WTC11 (cell line): ENCODE data around the gene WDFY4. TPM values are rescaled to one million over a fixed set of nuclear protein-coding genes. Genes with fewer than 3 reads are reported as not detected.

ENCODE experiments used
- ATAC-seq: fragments of 200-7000 bp; cut with Tn5 transposase; 2 replicates; pipeline ENCODE4 v1.10.0; 2021; ENCODE audit warnings: mild to moderate bottlenecking, moderate library complexity
- CTCF ChIA-PET: fragments of 300-600 bp; sonication (Branson Sonifier 250); formaldehyde crosslinking; loops from one replicate; lab custom pipeline; 2021; ENCODE audit warnings: antibody characterized with exemption; lab: Charles Lee
- POLR2A ChIA-PET: fragments of 350-600 bp; sonication (Branson Sonifier 250); formaldehyde crosslinking; loops from one replicate; lab custom pipeline; 2021; ENCODE audit warnings: antibody characterized with exemption; lab: Charles Lee
- DNase-seq: peaks from one replicate; pipeline ENCODE4 v3.0.0; 2021; ENCODE audit warnings: low spot score
- H3K27ac Mint-ChIP-seq: 2 replicates; pipeline ENCODE4 v1.8.0; 2021; ENCODE audit warnings: mixed read lengths
- H3K27me3 Mint-ChIP-seq: 2 replicates; pipeline ENCODE4 v1.8.0; 2021; ENCODE audit warnings: low read depth, mild to moderate bottlenecking, moderate library complexity, mixed read lengths
- H3K36me3 Mint-ChIP-seq: 2 replicates; pipeline ENCODE4 v1.8.0; 2021; ENCODE audit warnings: mixed read lengths
- H3K4me1 Mint-ChIP-seq: 2 replicates; pipeline ENCODE4 v1.8.0; 2022; ENCODE audit warnings: mixed read lengths
- H3K4me3 Mint-ChIP-seq: 2 replicates; pipeline ENCODE4 v1.8.0; 2021; ENCODE audit warnings: mild to moderate bottlenecking, moderate library complexity, mixed read lengths
- H3K9me3 Mint-ChIP-seq: 2 replicates; pipeline ENCODE4 v1.8.0; 2021; ENCODE audit warnings: mixed read lengths
- ATF1 ChIP-seq: sonication (generic); formaldehyde crosslinking; IDR thresholded peaks from 2 replicates; pipeline ENCODE4 v1.8.1; 2023; ENCODE audit warnings: mild to moderate bottlenecking, moderate library complexity, missing genetic modification reagents
- FOXJ3 ChIP-seq: sonication (generic); formaldehyde crosslinking; IDR thresholded peaks from 2 replicates; pipeline ENCODE4 v1.9.0; 2021; ENCODE audit warnings: missing genetic modification reagents, mild to moderate bottlenecking, borderline replicate concordance
- FOXP1 ChIP-seq: sonication (generic); formaldehyde crosslinking; IDR thresholded peaks from 2 replicates; pipeline ENCODE4 v1.8.0; 2022; ENCODE audit warnings: missing genetic modification reagents, mild to moderate bottlenecking, moderate library complexity, borderline replicate concordance
- GTF2I ChIP-seq: fragments of 250-450 bp; sonication (Bioruptor Pico); conservative IDR thresholded peaks from 2 replicates; pipeline ENCODE4 v1.4.0; 2021; ENCODE audit warnings: mild to moderate bottlenecking
- HMGA2 ChIP-seq: fragments of 250-450 bp; sonication (Bioruptor Pico); IDR thresholded peaks from 2 replicates; pipeline ENCODE4 v1.4.0; 2021; ENCODE audit warnings: mild to moderate bottlenecking, moderate library complexity
- IRF2 ChIP-seq: sonication (generic); formaldehyde crosslinking; IDR thresholded peaks from 2 replicates; pipeline ENCODE4 v1.8.0; 2022; ENCODE audit warnings: low read depth, missing genetic modification reagents, borderline replicate concordance
- MXD4 ChIP-seq: fragments of 250-450 bp; sonication (Bioruptor Pico); IDR thresholded peaks from 2 replicates; pipeline ENCODE4 v1.8.0; 2021; ENCODE audit warnings: mild to moderate bottlenecking, moderate library complexity, borderline replicate concordance
- NR2C2 ChIP-seq: sonication (generic); formaldehyde crosslinking; IDR thresholded peaks from 2 replicates; pipeline ENCODE4 v1.8.0; 2022; ENCODE audit warnings: mild to moderate bottlenecking, missing genetic modification reagents
- NR3C1 ChIP-seq: sonication (generic); formaldehyde crosslinking; conservative IDR thresholded peaks from 2 replicates; pipeline ENCODE4 v1.8.1; 2023; ENCODE audit warnings: low read depth, mild to moderate bottlenecking, missing genetic modification reagents
- OVOL2 ChIP-seq: fragments of 250-450 bp; sonication (Bioruptor Pico); IDR thresholded peaks from 2 replicates; pipeline ENCODE4 v1.9.0; 2021; ENCODE audit warnings: mild to moderate bottlenecking, borderline replicate concordance
- RORB ChIP-seq: fragments of 250-450 bp; sonication (Bioruptor Pico); IDR thresholded peaks from 2 replicates; pipeline ENCODE4 v1.9.0; 2021; ENCODE audit warnings: mild to moderate bottlenecking
- SMAD4 ChIP-seq: sonication (generic); formaldehyde crosslinking; IDR thresholded peaks from 2 replicates; pipeline ENCODE4 v1.8.0; 2022; ENCODE audit warnings: mild to moderate bottlenecking, missing genetic modification reagents
- TEAD1 ChIP-seq: sonication (generic); formaldehyde crosslinking; IDR thresholded peaks from 2 replicates; pipeline ENCODE4 v1.8.0; 2022; ENCODE audit warnings: mild to moderate bottlenecking, missing genetic modification reagents
- ZNF423 ChIP-seq: fragments of 250-450 bp; sonication (Bioruptor Pico); IDR thresholded peaks from 2 replicates; pipeline ENCODE4 v2.1.2; 2022; ENCODE audit warnings: mild to moderate bottlenecking, moderate library complexity
- total RNA-seq: library from RNA; stranded (reverse); gene quantifications from 3 replicates; pipeline ENCODE4 v1.2.3, GENCODE V29; 2021
- TF ChIP-seq, protein P1 (sequence below): sonication (generic); formaldehyde crosslinking; IDR thresholded peaks from 2 replicates; pipeline ENCODE4 v1.8.1; 2023; ENCODE audit warnings: mild to moderate bottlenecking, missing genetic modification reagents, moderate library complexity
- TF ChIP-seq, protein P2 (sequence below): sonication (generic); formaldehyde crosslinking; IDR thresholded peaks from 2 replicates; pipeline ENCODE4 v1.8.1; 2022; ENCODE audit warnings: mild to moderate bottlenecking, moderate library complexity, missing genetic modification reagents
- TF ChIP-seq, protein P3 (sequence below): sonication (generic); formaldehyde crosslinking; IDR thresholded peaks from 2 replicates; pipeline ENCODE4 v1.8.0; 2022; ENCODE audit warnings: mild to moderate bottlenecking, missing genetic modification reagents
- TF ChIP-seq, protein P4 (sequence below): sonication (generic); formaldehyde crosslinking; IDR thresholded peaks from 2 replicates; pipeline ENCODE4 v1.8.1; 2023; ENCODE audit warnings: mild to moderate bottlenecking, missing genetic modification reagents, borderline replicate concordance
- TF ChIP-seq, protein P5 (sequence below): sonication (generic); formaldehyde crosslinking; IDR thresholded peaks from 2 replicates; pipeline ENCODE4 v1.8.0; 2022; ENCODE audit warnings: mild to moderate bottlenecking, missing genetic modification reagents
- TF ChIP-seq, protein P6 (sequence below): fragments of 250-450 bp; sonication (Bioruptor Pico); IDR thresholded peaks from 2 replicates; pipeline ENCODE4 v2.1.2; 2022; ENCODE audit warnings: mild to moderate bottlenecking, moderate library complexity
- TF ChIP-seq, protein P7 (sequence below): sonication (generic); formaldehyde crosslinking; IDR thresholded peaks from 2 replicates; pipeline ENCODE4 v1.8.1; 2023; ENCODE audit warnings: mild to moderate bottlenecking, missing genetic modification reagents, moderate library complexity

Gene WDFY4
- total RNA-seq, 1 experiment from 2014 or later: 0.13 TPM

DNA sequence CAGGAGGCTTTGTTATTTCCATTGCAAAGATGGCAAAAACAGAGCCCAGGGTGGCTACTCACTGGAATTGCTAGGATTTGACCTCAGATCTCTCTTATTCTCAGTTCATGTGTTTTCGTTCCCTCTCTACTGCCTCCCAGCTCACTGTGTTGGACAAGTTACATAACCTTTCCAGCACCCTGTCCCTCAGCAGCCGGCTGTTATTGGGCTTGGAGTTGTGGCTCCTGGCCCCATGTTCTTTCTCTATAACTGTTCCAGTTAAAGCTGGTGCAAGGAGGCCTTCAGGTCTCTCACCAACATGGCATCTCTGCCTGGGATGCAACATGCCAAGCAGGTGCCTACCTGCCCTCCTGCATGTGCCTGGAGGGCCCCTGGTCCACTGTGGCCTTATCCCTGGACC lies 198.2 kb downstream of the WDFY4 start (continued):
- TF ChIP-seq HMGA2 (CRISPR knock-in tag): no peak
- TF ChIP-seq, protein P1, sequence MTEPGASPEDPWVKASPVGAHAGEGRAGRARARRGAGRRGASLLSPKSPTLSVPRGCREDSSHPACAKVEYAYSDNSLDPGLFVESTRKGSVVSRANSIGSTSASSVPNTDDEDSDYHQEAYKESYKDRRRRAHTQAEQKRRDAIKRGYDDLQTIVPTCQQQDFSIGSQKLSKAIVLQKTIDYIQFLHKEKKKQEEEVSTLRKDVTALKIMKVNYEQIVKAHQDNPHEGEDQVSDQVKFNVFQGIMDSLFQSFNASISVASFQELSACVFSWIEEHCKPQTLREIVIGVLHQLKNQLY (CRISPR knock-in tag): no peak
- no peak for TF ChIP-seq GTF2I (CRISPR knock-in tag)

DNA sequence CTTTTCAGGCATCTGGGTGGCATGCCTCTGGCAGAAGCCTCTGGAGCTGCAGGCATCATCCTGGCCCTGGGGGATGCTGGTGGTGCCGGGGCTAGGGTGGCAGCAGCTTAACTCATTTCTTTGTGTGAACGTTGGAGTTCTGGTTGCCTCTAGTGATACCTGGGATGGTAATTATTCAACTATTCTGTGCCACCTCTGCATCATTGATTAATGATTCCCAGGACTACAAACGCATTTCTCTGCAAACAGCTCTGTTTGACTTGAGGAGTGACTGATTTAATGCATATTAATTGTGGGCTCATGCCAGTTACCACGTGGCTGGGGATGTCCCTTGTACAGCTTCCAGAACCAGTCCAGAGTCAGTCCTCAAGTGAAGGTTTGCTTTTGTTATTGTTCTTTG lies 199.0 kb downstream of the WDFY4 start:
- Mint-ChIP-seq H3K36me3 (no peaks in the 10 kb centered on the region), H3K27ac (no peak overlapping the region), H3K4me3 (no peak overlapping the region), H3K4me1 (peaks cover 6% of the 10 kb centered on the region), H3K9me3 (peaks cover 8% of the 10 kb centered on the region; the same call in 1 of the 2 replicates), H3K27me3 (no peaks in the 10 kb centered on the region)
- CTCF ChIA-PET: interaction anchor here (1.0 kb wide), 1 partner anchor 138 kb away, joined by 4 read pairs; no protein-coding TSS in a partner anchor
- POLR2A ChIA-PET: no interaction called here
- no peak for DNase-seq
- no peak for ATAC-seq
- TF ChIP-seq, protein P2, sequence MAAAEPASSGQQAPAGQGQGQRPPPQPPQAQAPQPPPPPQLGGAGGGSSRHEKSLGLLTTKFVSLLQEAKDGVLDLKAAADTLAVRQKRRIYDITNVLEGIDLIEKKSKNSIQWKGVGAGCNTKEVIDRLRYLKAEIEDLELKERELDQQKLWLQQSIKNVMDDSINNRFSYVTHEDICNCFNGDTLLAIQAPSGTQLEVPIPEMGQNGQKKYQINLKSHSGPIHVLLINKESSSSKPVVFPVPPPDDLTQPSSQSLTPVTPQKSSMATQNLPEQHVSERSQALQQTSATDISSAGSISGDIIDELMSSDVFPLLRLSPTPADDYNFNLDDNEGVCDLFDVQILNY: no peak
- TF ChIP-seq TEAD1 (CRISPR knock-in tag): no peak
- TF ChIP-seq NR2C2 (CRISPR knock-in tag): no peak

DNA sequence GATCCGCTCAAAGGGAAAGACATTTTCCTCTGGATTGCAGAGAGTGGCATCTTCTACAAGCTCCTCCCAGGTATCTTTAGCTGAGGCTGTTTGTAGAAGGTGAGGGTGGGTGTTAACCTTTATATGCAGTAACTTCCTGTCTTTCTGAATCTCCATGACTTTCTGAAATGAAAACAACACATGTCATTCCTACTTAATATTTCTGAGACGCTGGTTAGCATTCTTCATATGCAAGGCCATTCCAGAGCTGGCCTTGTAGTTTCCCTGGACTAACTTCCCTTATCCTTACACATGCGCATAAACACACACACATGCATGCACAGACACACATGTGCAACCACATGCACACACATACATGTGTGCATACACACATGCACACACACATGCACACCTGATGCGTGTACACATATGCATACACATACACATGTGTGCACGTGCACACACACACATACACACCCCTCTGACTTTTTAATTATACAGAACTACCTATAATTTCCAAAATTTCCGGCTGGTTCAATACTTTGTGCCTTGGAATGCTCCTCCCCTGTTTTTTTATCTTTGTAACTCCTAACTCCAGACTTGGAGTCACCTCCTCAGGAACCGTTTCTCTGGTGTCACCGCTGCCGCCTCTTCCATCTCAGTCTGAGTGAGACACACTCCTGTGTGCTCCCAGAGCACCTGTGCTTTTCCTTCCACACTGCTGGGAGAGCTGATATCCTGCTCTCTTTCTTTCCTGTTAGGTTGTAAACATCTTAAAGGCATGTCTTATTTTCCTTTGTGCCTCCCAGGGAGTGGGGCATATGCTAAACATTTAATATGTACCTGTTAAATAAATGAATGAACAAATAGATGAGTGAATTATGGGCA lies 199.7 kb downstream of the WDFY4 start:
- CTCF ChIA-PET: interaction anchor here (0.5 to 1.8 kb wide), 3 partner anchors 139 to 235 kb away, joined by 3 to 5 read pairs (median 4); no protein-coding TSS in a partner anchor
- DNase-seq: no peak
- TF ChIP-seq SMAD4 (no peak), IRF2 (no peak), OVOL2 (no peak), MXD4 (CRISPR knock-in tag) (no peak), NR3C1 (CRISPR knock-in tag) (no peak), RORB (CRISPR knock-in tag) (no peak), FOXP1 (CRISPR knock-in tag) (no peak), ZNF423 (CRISPR knock-in tag) (no peak), ATF1 (CRISPR knock-in tag) (no peak), FOXJ3 (CRISPR knock-in tag) (no peak)
- TF ChIP-seq, protein P3, sequence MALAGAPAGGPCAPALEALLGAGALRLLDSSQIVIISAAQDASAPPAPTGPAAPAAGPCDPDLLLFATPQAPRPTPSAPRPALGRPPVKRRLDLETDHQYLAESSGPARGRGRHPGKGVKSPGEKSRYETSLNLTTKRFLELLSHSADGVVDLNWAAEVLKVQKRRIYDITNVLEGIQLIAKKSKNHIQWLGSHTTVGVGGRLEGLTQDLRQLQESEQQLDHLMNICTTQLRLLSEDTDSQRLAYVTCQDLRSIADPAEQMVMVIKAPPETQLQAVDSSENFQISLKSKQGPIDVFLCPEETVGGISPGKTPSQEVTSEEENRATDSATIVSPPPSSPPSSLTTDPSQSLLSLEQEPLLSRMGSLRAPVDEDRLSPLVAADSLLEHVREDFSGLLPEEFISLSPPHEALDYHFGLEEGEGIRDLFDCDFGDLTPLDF (CRISPR knock-in tag): no peak
- TF ChIP-seq, protein P4, sequence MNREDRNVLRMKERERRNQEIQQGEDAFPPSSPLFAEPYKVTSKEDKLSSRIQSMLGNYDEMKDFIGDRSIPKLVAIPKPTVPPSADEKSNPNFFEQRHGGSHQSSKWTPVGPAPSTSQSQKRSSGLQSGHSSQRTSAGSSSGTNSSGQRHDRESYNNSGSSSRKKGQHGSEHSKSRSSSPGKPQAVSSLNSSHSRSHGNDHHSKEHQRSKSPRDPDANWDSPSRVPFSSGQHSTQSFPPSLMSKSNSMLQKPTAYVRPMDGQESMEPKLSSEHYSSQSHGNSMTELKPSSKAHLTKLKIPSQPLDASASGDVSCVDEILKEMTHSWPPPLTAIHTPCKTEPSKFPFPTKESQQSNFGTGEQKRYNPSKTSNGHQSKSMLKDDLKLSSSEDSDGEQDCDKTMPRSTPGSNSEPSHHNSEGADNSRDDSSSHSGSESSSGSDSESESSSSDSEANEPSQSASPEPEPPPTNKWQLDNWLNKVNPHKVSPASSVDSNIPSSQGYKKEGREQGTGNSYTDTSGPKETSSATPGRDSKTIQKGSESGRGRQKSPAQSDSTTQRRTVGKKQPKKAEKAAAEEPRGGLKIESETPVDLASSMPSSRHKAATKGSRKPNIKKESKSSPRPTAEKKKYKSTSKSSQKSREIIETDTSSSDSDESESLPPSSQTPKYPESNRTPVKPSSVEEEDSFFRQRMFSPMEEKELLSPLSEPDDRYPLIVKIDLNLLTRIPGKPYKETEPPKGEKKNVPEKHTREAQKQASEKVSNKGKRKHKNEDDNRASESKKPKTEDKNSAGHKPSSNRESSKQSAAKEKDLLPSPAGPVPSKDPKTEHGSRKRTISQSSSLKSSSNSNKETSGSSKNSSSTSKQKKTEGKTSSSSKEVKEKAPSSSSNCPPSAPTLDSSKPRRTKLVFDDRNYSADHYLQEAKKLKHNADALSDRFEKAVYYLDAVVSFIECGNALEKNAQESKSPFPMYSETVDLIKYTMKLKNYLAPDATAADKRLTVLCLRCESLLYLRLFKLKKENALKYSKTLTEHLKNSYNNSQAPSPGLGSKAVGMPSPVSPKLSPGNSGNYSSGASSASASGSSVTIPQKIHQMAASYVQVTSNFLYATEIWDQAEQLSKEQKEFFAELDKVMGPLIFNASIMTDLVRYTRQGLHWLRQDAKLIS (CRISPR knock-in tag): no peak
- TF ChIP-seq, protein P5, sequence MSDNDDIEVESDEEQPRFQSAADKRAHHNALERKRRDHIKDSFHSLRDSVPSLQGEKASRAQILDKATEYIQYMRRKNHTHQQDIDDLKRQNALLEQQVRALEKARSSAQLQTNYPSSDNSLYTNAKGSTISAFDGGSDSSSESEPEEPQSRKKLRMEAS (CRISPR knock-in tag): no peak
- TF ChIP-seq, protein P6, sequence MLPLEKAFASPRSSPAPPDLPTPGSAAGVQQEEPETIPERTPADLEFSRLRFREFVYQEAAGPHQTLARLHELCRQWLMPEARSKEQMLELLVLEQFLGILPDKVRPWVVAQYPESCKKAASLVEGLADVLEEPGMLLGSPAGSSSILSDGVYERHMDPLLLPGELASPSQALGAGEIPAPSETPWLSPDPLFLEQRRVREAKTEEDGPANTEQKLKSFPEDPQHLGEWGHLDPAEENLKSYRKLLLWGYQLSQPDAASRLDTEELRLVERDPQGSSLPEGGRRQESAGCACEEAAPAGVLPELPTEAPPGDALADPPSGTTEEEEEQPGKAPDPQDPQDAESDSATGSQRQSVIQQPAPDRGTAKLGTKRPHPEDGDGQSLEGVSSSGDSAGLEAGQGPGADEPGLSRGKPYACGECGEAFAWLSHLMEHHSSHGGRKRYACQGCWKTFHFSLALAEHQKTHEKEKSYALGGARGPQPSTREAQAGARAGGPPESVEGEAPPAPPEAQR (CRISPR knock-in tag): no peak
- TF ChIP-seq, protein P7, sequence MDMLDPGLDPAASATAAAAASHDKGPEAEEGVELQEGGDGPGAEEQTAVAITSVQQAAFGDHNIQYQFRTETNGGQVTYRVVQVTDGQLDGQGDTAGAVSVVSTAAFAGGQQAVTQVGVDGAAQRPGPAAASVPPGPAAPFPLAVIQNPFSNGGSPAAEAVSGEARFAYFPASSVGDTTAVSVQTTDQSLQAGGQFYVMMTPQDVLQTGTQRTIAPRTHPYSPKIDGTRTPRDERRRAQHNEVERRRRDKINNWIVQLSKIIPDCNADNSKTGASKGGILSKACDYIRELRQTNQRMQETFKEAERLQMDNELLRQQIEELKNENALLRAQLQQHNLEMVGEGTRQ (CRISPR knock-in tag): no peak

More for the DNA sequence above, 199.7 kb downstream of the WDFY4 start:
- Mint-ChIP-seq H3K4me1 (peaks cover 6% of the 10 kb centered on the region), H3K27ac (no peak overlapping the region; the same call in 1 of the 2 replicates), H3K27me3 (no peaks in the 10 kb centered on the region), H3K36me3 (no peaks in the 10 kb centered on the region), H3K9me3 (peaks cover 8% of the 10 kb centered on the region; the same call in 1 of the 2 replicates), H3K4me3 (no peak overlapping the region)
- POLR2A ChIA-PET: interaction anchor here (0.9 kb wide), 1 partner anchor 48 kb away, joined by 3 read pairs; no protein-coding TSS in a partner anchor
- ATAC-seq: no peak
